Mucosa of gallbladder (tissue), 1 donor: ENCODE results near the gene MINDY4. TPM values are rescaled to one million over a fixed set of nuclear protein-coding genes. Genes with fewer than 3 reads are reported as not detected.

ENCODE experiments used
- DNase-seq: peaks from one replicate; pipeline ENCODE4 v3.0.0-alpha.2; 2020; ENCODE audit warnings: low spot score
- total RNA-seq: library from RNA; stranded (reverse); gene quantifications from one replicate; pipeline ENCODE4 v1.2.1, GENCODE V29; 2021
- donor health status: DM: no; HTN: no; CAD: no.

The MINDY4 gene
- total RNA-seq, 1 donor from 2014 or later: 23.1 TPM

DNA sequence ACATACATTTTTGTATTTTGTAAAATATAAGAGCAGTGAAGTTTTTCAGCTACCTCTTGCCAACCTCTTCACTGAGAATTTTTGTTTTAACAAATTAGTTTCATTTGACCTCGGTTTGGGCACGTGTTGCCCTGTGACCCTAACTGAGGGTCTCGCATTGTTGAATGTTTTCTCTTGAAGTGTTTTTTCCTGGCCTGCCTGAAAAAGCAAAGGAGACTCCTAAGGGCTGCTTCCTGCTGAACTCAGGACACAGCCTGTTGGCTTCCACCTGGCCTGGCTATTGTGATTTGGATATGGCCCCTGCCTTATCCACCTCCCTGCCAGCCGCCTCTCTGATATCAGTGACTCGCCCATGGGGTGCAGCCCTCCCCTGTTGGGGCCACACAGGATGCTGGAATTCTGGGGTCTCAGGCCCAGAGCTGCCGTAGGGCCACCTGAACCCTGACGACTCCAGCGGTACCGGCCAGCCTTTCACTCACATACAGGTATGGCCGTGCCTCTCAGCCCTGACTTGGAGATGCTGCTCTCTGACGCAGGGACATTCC, 81.6 kb downstream of the MINDY4 start:
- no peak for DNase-seq

DNA sequence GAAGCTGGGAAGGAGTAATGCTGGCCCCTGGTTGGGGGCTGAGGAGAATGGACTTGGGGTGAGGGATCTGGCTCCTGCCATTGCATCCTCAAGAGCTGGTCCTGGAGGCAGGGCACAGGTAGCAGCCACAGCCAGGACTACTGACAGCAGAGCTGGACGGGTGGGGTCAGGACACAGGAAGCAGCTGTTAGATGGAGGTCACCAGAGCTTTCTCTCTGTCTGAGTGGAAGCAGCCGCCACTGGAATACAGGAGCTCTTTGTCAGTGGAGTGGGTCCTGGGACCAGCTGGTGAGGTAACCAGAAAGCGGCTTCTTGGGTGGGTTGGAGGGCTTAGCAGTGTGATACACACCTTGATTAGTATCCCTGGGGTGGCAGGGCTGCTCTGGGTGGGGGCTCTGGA, 82.4 kb downstream of the MINDY4 start:
- no peak for DNase-seq

GRCh38 chr7:30855936-30856335, 84.7 kb downstream of the MINDY4 start:
- no peak for DNase-seq

DNA sequence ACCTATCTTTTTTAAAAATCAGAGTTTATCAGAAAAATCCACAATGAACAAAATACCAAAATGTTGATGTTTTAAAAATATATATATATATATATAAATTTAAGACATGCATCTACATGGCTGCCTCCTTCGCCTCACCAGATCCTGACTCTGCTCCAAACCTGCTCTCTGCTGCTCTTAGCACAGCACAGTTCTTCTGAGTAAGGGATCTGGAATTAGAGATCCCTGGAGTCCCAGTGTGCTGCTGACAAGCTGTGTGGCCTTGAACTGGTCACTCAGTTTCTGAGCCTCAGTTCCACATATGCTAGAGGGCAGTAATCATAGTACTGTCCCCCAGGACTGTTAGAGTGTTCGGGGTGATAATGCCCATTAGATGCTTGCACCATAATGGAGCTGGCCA, 87.4 kb downstream of the MINDY4 start:
- no peak for DNase-seq

GRCh38 chr7:30859202-30859939, 88.2 kb downstream of the MINDY4 start:
- DNase-seq: no peak

GRCh38 chr7:30859940-30860496, 88.8 kb downstream of the MINDY4 start:
- no peak for DNase-seq

- no peak for DNase-seq
Measured at GRCh38 chr7:30861612-30862011, 90.4 kb downstream of the MINDY4 start.

- DNase-seq: no peak
Measured at GRCh38 chr7:30862995-30863705, 91.9 kb downstream of the MINDY4 start.

DNA sequence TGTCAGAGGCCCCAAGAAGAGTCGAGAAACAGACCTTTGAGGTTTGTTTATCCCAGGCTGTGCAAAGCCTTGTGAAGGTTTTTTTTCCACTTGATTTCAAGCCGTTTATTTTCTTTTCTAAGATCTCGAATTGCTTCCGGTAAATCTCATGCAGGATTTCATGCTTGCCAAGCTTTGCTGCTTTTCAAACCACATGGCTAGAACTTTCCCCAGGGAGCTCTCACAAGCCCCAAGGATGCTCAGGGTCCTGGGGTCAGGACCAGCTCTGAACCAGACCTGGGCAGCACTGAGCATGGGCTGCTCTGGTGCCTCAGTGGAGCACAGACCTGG, 92.5 kb downstream of the MINDY4 start:
- DNase-seq: no peak

- DNase-seq: no peak
Measured at GRCh38 chr7:30864101-30864500, 92.9 kb downstream of the MINDY4 start.

GRCh38 chr7:30865076-30865475, 93.9 kb downstream of the MINDY4 start:
- DNase-seq: no peak

DNA sequence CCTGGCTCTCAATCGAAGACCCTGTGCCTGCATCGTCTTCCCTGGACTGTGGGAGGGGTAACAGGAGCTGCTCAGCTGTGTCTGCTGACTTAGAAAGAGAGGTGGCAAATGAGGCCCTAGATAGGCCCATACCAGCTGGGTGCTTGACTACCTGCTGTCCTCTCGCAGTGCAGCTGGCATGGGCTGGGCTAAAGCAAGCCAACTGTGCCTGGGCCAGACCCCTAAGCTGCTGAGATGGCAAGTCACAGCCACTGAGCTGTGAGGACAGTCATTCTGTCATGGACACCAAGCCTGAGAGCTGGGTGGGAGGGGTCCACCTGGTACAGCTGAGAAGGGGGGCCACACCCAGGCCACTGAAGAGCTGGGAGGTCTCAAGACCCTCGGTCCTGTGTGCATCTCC, 94.6 kb downstream of the MINDY4 start:
- no peak for DNase-seq

DNA sequence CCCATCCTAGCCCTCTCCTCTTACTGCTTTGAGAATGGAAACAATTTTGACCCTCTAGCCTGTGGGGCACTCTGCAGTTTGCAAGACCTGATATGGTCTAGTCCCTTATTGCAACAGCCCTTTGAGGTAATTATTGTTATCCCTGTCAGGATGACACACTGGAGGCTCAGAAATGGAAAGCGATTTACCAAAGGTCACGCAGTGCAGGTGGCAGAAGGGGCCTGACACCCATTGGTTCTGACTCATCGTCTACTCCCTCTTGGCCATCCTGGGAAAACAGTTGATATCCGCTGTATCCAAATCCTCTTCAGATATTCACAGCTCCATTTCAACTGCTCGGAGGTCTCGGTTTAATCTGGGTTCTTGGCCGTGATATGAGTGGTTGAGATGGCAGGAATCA, 95.7 kb downstream of the MINDY4 start:
- DNase-seq: no peak

GRCh38 chr7:30867483-30867882, 96.3 kb downstream of the MINDY4 start:
- DNase-seq: no peak

DNA sequence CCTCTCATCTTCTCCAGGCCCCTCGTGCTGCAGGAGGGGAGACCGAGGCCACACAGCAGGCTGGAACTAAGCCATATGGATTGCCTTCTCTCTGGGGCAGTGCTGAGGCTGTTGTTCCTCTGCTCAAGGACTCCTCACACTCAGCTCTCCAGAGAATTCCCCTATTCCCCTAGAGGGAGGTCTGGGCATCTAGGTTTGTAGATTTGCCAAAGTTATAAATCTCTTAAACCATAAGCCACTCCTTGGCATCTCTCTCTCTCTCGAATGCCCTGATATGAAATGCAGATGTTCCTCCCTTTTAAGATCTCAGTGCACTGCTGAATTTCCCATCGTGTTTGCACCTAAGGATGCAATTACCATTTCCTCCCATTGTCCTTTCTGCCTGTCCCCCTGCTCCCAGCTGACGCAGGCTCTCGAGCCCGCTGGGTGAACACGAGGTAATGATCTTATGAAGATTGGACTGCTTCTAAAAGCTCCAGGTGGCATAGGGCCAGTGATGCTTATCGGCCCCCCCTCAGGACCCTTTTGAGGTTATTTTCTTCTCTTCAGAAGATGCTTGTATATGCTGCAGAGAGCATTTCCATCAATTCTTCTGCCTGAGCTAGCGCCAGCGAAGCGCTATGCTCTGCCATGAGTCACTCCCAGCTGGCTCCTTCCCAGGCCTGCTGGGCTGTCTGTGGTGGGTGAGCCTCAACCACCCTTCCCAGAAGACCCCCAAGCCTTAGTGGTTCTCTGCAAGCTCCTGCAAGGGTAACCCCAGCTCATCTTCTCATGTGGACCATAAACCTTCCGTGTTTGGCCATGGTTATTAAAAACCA, 98.8 kb downstream of the MINDY4 start:
- no peak for DNase-seq

GRCh38 chr7:30870821-30871518, 99.8 kb downstream of the MINDY4 start:
- DNase-seq: no peak

GRCh38 chr7:30871655-30872054, 100.4 kb downstream of the MINDY4 start:
- no peak for DNase-seq

DNA sequence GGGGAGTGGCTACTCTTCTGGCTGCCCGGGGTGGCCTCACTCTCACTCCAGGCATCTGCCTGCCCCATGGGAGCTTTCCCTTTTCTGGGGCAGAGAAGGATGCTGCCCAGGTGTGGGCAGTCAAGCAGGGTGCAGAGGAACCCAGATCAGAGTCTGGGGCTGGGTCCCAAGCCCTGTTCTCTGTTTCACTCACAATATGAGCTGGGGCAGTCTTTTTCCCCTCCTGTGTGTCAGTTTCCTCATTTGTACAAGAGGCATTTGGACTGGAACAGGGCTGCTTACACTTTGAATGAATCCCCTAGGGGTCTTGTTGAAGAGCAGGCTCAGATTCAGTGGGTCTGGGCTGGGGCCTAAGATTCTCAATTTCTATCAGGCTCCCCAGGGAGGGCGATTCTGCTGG, 102.0 kb downstream of the MINDY4 start:
- DNase-seq: no peak

- DNase-seq: no peak
Measured at GRCh38 chr7:30873656-30874055, 102.4 kb downstream of the MINDY4 start.

DNA sequence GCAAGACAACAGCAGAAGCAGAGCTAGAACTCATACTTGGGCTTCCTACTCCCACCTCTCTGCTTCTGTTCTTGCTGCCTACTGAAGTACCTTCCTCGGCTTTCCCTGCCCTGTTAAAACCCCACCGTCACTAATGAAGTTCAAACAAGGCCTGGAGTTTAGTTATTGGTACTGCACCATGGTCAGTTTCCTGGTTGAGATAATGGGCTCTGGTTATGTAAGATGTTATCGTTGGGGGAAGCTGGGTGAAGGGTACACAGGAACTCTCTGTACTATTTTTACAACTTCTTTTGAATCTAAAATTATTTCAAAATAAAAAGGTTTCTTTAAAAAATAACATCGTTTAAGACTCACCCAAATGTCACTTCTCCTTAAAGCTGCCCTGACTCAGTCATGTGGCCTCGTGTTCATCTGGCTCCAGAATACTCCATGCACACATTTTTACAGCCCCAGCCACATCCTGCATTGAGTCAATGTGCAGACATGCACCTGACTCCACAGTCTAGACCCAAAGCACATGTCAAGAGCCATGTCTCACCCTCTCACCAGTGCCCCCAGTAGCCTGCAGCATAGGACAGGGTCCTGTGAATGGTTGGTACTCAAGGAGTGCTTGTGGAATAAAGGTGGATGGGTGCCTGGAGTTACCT, 103.6 kb downstream of the MINDY4 start:
- no peak for DNase-seq
